Nephron (organoid): ENCODE data around the gene BST2.

Experiments used
- H3K27ac Mint-ChIP-seq, 3 experiments: 2 replicates each; pipeline ENCODE4 v1.8.0; 2020; ENCODE audit warnings: mixed read lengths in 3 of 3, mild to moderate bottlenecking in 2 of 3, moderate library complexity in 1 of 3
- H3K27me3 Mint-ChIP-seq: 2 replicates; pipeline ENCODE4 v1.8.0; 2021; ENCODE audit warnings: low read depth, mild to moderate bottlenecking, moderate library complexity, mixed read lengths
- H3K36me3 Mint-ChIP-seq: 2 replicates; pipeline ENCODE4 v1.8.0; 2020; ENCODE audit warnings: low read depth, mixed read lengths
- H3K4me1 Mint-ChIP-seq: 2 replicates; pipeline ENCODE4 v1.8.0; 2020; ENCODE audit warnings: mixed read lengths
- H3K4me3 Mint-ChIP-seq, 3 experiments: 2 replicates each; pipeline ENCODE4 v1.8.0; 2020; ENCODE audit warnings: mild to moderate bottlenecking in 3 of 3, mixed read lengths in 3 of 3, moderate library complexity in 2 of 3
- H3K9me3 Mint-ChIP-seq: 2 replicates; pipeline ENCODE4 v1.8.0; 2020; ENCODE audit warnings: mixed read lengths
- CTCF ChIP-seq, 3 experiments: fragments of 200-600 bp; sonication (generic); IDR thresholded peaks; one replicate each; pipeline ENCODE4 v1.5.0; 2021; ENCODE audit warnings: antibody characterized with exemption in 3 of 3; ENCODE audit not compliant: unreplicated experiment in 3 of 3

Gene BST2

GRCh38 chr19:17398902-17399527 lies 6.4 kb downstream of the BST2 start:
- no peaks in the 10 kb centered on the region for H3K27me3 Mint-ChIP-seq
- H3K4me3 Mint-ChIP-seq: no peak overlapping the region
- no peaks in the 10 kb centered on the region for H3K9me3 Mint-ChIP-seq
- no peaks in the 10 kb centered on the region for H3K4me1 Mint-ChIP-seq
- H3K36me3 Mint-ChIP-seq: peaks cover 3% of the 10 kb centered on the region
- no peak for TF ChIP-seq CTCF (IDR thresholded peaks at IDR 0.05; ENCODE audit: unreplicated experiment in 3 of 3)
- no peak overlapping the region for H3K27ac Mint-ChIP-seq

- peak; percentile 37 to 60 (median 48) for TF ChIP-seq CTCF (IDR thresholded peaks at IDR 0.05; ENCODE audit: unreplicated experiment in 3 of 3)
- no peaks in the 10 kb centered on the region for H3K36me3 Mint-ChIP-seq
- no peaks in the 10 kb centered on the region for H3K9me3 Mint-ChIP-seq
- H3K27me3 Mint-ChIP-seq: no peaks in the 10 kb centered on the region
- H3K4me1 Mint-ChIP-seq: no peaks in the 10 kb centered on the region
- peak overlapping the region in 1 of 3 experiments; percentile 32 for H3K4me3 Mint-ChIP-seq
- H3K27ac Mint-ChIP-seq: peak overlapping the region in 2 of 3 experiments; percentile 56 to 59
Measured at GRCh38 chr19:17394891-17395415, 10.5 kb downstream of the BST2 start.

GRCh38 chr19:17393914-17394313 lies 11.5 kb downstream of the BST2 start, which contains the start of gene CCDC194:
Gene CCDC194 (minus strand): TSS chr19:17394196. CDS start chr19:17394158, 38 bp downstream.
- Mint-ChIP-seq H3K4me1 (no peaks in the 10 kb centered on the region), H3K27me3 (no peaks in the 10 kb centered on the region), H3K27ac (peak within 1 kb of the TSS in 2 of 3 experiments; percentile 56 to 59), H3K4me3 (peak within 1 kb of the TSS in 2 of 3 experiments; percentile 23 to 32), H3K36me3 (no peaks in the 10 kb centered on the region), H3K9me3 (peaks cover 5% of the 10 kb centered on the region)
- TF ChIP-seq CTCF (IDR thresholded peaks at IDR 0.05; ENCODE audit: unreplicated experiment in 3 of 3): no peak

- Mint-ChIP-seq H3K4me3 (peak overlapping the region in 1 of 3 experiments; percentile 23), H3K4me1 (no peaks in the 10 kb centered on the region), H3K36me3 (no peaks in the 10 kb centered on the region), H3K27ac (peak overlapping the region in 1 of 3 experiments; percentile 53), H3K27me3 (no peaks in the 10 kb centered on the region), H3K9me3 (peaks cover 6% of the 10 kb centered on the region)
- no peak for TF ChIP-seq CTCF (IDR thresholded peaks at IDR 0.05; ENCODE audit: unreplicated experiment in 3 of 3)
Measured at GRCh38 chr19:17393002-17393401, 12.4 kb downstream of the BST2 start.

- Mint-ChIP-seq H3K27me3 (no peaks in the 10 kb centered on the region), H3K4me3 (peak overlapping the region; percentile 69 to 83 (median 81)), H3K9me3 (peaks cover 6% of the 10 kb centered on the region), H3K27ac (peak overlapping the region in 2 of 3 experiments; percentile 27 to 57), H3K36me3 (no peaks in the 10 kb centered on the region), H3K4me1 (no peaks in the 10 kb centered on the region)
- no peak for TF ChIP-seq CTCF (IDR thresholded peaks at IDR 0.05; ENCODE audit: unreplicated experiment in 3 of 3)
Measured at GRCh38 chr19:17391371-17392151, 13.9 kb downstream of the BST2 start.
